Measurements from ENCODE around the gene PBX1. TPM values are rescaled to one million over a fixed set of nuclear protein-coding genes. Genes with fewer than 3 reads are reported as not detected.
"Not testable (repeated sequence)": the region's sequence is repeated elsewhere in the genome, so short reads cannot be mapped to it uniquely, and the experiment has no call there.

PBX1 gene
- total RNA-seq, 1 donor from 2014 or later = 719 TPM

DNA sequence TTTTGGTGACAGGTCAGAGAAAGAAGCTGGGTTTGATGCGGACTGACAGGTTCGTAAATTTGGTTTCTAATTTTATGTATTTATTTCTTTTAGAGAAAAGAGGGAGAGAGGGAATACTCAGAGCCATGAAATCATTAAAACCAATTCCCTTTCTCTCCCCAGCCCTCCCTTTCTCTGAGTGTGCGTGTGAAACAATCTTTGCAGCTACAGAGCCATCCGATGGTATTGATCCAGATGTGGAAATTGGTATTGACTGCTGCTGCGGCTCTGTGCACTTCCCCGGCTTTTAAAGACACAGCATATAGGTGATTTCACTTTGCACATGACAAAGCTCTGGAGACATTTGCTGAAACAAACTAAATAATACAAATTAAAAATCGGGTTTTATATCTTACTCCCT is 42.4 kb upstream of the PBX1 start:
- TF ChIP-seq, protein P1, sequence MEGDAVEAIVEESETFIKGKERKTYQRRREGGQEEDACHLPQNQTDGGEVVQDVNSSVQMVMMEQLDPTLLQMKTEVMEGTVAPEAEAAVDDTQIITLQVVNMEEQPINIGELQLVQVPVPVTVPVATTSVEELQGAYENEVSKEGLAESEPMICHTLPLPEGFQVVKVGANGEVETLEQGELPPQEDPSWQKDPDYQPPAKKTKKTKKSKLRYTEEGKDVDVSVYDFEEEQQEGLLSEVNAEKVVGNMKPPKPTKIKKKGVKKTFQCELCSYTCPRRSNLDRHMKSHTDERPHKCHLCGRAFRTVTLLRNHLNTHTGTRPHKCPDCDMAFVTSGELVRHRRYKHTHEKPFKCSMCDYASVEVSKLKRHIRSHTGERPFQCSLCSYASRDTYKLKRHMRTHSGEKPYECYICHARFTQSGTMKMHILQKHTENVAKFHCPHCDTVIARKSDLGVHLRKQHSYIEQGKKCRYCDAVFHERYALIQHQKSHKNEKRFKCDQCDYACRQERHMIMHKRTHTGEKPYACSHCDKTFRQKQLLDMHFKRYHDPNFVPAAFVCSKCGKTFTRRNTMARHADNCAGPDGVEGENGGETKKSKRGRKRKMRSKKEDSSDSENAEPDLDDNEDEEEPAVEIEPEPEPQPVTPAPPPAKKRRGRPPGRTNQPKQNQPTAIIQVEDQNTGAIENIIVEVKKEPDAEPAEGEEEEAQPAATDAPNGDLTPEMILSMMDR (IDR thresholded peaks at IDR 0.05; ENCODE audit: unreplicated experiment) = no peak
- H3K36me3 Mint-ChIP-seq = no peaks in the 10 kb centered on the region

DNA sequence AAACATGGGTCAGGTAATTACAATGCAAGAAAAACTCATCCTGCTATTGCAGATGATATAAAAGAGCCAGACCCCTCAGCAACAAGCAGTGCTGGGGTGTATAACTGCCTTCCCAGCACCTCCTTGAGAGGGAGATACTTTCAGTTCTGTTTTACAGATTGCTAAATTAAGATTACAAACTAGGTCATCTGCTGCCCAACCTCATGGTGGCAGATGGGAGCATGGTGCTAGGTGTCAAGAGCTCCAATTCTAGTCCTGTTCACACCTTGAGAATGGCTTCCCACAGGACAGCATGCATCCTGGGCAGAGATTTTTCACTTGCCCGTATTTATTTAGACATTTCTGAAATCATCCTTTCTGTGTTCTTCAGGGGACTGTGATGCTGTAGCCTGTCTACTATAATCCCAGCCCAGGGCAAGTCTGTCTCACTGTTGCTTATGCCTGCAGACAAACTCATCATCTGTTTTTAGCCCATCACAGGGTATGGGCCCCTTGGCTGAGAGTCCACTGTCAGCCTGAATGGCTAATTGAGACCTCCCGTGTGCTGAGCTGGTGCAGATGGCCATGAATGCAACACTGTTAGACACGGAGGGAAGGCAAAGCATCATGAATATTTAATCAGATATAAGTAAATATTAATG is 40.2 kb upstream of the PBX1 start:
- DNase-seq (ENCODE audit: low spot score in 2 of 2, unreplicated experiment in 2 of 2) = no peak
- H3K4me3 Mint-ChIP-seq = no peak overlapping the region
- H3K27ac Mint-ChIP-seq = no peak overlapping the region
- no peaks in the 10 kb centered on the region for H3K36me3 Mint-ChIP-seq
- H3K9me3 Mint-ChIP-seq = peaks cover 7% of the 10 kb centered on the region
- TF ChIP-seq, protein P1 (IDR thresholded peaks at IDR 0.05; ENCODE audit: unreplicated experiment) = no peak
- no peaks in the 10 kb centered on the region for H3K27me3 Mint-ChIP-seq (ENCODE audit: low read depth)
- H3K4me1 Mint-ChIP-seq = peaks cover 19% of the 10 kb centered on the region

More for the DNA sequence above, 42.4 kb upstream of the PBX1 start:
- Mint-ChIP-seq H3K27me3 (ENCODE audit: low read depth) (no peaks in the 10 kb centered on the region), H3K27ac (no peak overlapping the region), H3K9me3 (peaks cover 3% of the 10 kb centered on the region), H3K4me3 (no peak overlapping the region), H3K4me1 (peaks cover 19% of the 10 kb centered on the region)
- no peak for DNase-seq (ENCODE audit: low spot score in 2 of 2, unreplicated experiment in 2 of 2)

DNA sequence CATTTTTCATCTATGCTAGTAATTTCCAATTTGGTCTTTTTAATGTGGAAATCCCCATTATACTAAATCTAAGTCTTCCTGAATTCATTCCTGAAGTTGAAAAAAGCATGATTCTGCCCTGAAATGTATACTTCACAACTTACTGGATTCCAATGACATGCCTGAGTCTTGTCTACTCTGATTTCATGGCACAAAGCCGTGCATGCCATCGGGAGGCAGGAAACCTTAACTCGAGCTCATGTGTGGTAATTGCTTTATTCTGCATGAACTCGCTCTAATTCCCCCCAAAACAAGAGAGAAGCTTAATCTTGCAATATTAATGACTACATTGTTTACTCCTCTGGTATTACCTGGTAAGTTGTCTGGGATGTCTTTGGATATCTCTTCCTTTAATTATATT is 39.6 kb upstream of the PBX1 start:
- peaks cover 19% of the 10 kb centered on the region for H3K4me1 Mint-ChIP-seq

DNA sequence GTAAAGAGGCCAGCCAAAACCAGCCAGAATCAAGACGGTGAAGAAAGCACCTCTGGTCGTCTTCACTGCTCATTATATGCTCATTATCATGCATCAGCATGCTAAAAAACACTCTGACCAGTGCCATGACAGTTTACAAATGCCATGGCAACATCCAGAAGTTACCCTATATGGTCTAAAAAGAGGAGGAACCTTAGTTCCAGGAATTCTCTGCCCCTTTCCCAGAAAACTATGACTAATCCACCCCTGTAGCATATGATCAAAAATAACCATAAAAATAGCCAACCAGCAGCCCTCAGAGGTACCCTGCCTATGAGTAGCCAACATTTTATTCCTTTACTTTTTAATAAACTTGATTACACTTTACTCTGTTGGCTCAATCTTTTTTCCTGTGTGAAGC is 34.2 kb upstream of the PBX1 start:
- H3K27me3 Mint-ChIP-seq (ENCODE audit: low read depth) = no peaks in the 10 kb centered on the region

More for the DNA sequence above, 39.6 kb upstream of the PBX1 start:
- H3K36me3 Mint-ChIP-seq = no peaks in the 10 kb centered on the region
- H3K27me3 Mint-ChIP-seq (ENCODE audit: low read depth) = no peaks in the 10 kb centered on the region
- TF ChIP-seq, protein P1 (IDR thresholded peaks at IDR 0.05; ENCODE audit: unreplicated experiment) = no peak
- H3K27ac Mint-ChIP-seq = no peak overlapping the region
- no peak for DNase-seq (ENCODE audit: low spot score in 2 of 2, unreplicated experiment in 2 of 2)
- H3K4me3 Mint-ChIP-seq = no peak overlapping the region
- peaks cover 7% of the 10 kb centered on the region for H3K9me3 Mint-ChIP-seq

DNA sequence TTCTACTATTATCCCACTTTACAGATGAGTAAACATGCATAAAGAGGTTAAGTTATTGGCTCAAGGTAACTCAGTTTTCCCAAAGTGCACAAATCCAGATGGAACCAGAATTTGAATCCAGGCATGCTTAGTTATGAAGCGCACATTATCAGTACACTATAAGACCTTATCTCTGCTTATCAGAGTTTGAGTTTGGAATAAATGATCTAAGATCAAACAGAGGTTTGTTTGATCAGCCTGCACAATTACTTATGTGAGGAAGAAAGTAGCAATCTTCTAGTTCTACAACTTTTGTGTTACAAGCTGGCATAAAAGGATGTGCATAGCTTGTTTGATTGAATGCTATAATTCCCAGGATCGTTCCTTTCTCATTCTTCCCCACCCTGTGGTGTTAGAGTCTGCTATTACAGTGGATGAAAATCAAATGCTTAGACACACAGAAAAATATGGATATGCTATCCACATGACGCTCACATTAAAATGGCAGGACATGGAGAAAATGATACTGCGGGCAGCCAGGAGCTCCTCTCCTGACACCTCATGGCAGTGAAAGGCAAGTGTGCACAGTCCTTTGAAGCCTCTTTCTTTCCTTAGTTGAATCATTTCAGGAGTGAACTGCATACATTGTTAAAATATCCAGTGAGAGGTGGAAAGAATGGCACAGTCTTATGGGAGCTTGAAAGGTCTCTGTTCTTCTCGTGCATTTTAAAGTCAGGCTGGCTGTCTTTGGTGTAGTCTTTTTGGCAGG is 23.9 kb upstream of the PBX1 start:
- TF ChIP-seq, protein P1 (IDR thresholded peaks at IDR 0.05; ENCODE audit: unreplicated experiment) = no peak
- no peaks in the 10 kb centered on the region for H3K27me3 Mint-ChIP-seq (ENCODE audit: low read depth)
- H3K36me3 Mint-ChIP-seq = no peaks in the 10 kb centered on the region
- no peak overlapping the region for H3K4me3 Mint-ChIP-seq
- DNase-seq (ENCODE audit: low spot score in 2 of 2, unreplicated experiment in 2 of 2) = no peak
- no peaks in the 10 kb centered on the region for H3K9me3 Mint-ChIP-seq
- H3K4me1 Mint-ChIP-seq = peaks cover 3% of the 10 kb centered on the region
- H3K27ac Mint-ChIP-seq = no peak overlapping the region

More for the DNA sequence above, 34.2 kb upstream of the PBX1 start:
- H3K4me1 Mint-ChIP-seq = no peaks in the 10 kb centered on the region
- H3K27ac Mint-ChIP-seq = no peak overlapping the region
- TF ChIP-seq, protein P1 (IDR thresholded peaks at IDR 0.05; ENCODE audit: unreplicated experiment) = no peak
- peaks cover 10% of the 10 kb centered on the region for H3K36me3 Mint-ChIP-seq
- no peak for DNase-seq (ENCODE audit: low spot score in 2 of 2, unreplicated experiment in 2 of 2)
- H3K4me3 Mint-ChIP-seq = no peak overlapping the region
- H3K9me3 Mint-ChIP-seq = peaks cover 26% of the 10 kb centered on the region

DNA sequence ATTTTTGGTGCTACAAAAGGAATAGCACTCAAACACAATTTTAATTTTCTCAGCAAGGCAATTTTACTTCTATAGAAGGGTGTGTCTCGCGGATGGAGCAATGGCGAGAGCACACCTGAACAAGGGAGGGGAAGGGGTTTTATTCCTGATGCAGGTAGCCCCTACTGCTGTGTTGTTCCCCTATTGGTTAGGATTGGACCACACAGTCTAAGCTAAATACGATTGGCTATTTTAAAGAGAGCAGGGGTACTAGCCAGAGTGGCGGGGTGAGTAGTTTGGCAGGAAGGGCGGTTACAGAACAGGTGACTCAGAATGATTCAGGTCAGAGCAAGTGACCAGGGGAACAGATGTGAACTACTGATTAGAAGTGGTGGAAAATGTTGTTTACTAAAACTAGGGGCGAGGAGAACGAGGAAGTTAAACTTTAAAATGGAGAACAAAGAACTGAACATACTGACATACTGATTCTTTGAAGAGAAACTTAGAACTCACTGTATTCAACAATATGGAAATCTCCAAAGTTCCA is 6.5 kb upstream of the PBX1 start:
- not testable (repeated sequence) for H3K4me3 Mint-ChIP-seq; H3K27ac Mint-ChIP-seq; DNase-seq (ENCODE audit: low spot score in 2 of 2, unreplicated experiment in 2 of 2); H3K27me3 Mint-ChIP-seq (ENCODE audit: low read depth); H3K4me1 Mint-ChIP-seq
- H3K36me3 Mint-ChIP-seq = peaks cover 19% of the 10 kb centered on the region
- peaks cover 33% of the 10 kb centered on the region for H3K9me3 Mint-ChIP-seq
